ENCODE results near the gene BASP1. TPM values are rescaled to one million over a fixed set of nuclear protein-coding genes. Genes with fewer than 3 reads are reported as not detected.

BASP1 gene
- total and polyA plus RNA-seq, 2 experiments from 2014 or later = 87.5 to 114 TPM

DNA sequence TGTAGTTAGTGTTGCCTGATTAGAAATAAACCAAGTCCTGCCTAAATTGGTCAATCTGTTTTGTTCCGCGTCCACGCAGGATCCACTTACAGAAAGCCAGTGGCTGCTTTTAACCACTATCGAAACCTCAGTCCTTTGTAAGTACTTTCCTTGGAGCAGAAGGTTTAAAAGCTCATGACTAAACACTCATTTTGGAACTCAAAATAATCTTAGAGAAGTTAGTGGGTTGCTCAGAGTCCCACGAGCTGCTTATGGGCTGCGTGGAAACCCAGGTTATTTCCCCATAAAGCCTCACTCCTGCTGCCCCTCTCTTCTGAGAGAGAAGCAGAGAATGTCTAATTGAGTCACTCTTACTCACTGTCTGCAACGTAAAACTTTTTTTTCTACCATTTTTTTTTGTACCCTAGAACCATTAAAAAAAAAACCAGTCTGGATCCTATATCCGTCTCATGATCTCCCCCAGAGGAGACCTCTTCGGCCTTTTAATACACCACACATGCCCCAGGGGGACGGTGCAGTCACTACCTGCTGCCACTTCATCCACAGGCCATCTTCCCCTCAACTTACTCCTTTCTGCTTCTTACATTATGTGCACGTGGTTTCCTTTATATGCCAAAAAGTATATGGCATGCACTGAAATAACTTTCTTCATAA, 7.6 kb downstream of the BASP1 start:
- peaks cover 96% of the 10 kb centered on the region for H3K79me2 ChIP-seq (replicated peaks; ENCODE audit: insufficient read depth)
- peaks cover 15% of the 10 kb centered on the region for H3K36me3 Mint-ChIP-seq (ENCODE audit: low read depth)
- H3K4me1 Mint-ChIP-seq = peaks cover 70% of the 10 kb centered on the region

DNA sequence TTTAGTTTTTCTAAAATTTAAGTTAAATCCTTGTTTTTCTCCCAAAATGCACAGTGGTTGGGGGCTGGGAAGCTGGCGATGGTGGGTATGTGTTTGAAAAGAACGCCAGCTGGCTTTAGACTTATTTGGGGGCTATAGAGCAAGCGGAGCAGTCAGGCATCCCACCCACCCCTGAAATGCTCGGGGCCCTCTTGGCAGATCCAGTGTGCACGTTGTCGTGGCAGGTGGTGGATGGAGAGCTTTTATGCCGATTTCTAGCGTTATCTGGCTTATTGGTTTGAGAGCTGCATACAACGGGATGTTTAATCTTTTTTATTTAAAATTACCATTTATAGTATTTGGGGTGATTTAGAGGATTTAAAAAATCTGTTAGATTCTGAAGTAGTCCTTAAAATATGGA, 8.1 kb downstream of the BASP1 start:
- Histone ChIP-seq H2AFZ (no peak overlapping the region), H3K79me2 (replicated peaks; ENCODE audit: insufficient read depth) (peaks cover 91% of the 10 kb centered on the region), H3K9me2 (ENCODE audit: insufficient read depth) (no peaks in the 10 kb centered on the region), H3K27ac (ENCODE audit: low read depth) (no peak overlapping the region), H3K27me3 (ENCODE audit: insufficient read depth) (no peaks in the 10 kb centered on the region), H3K4me2 (no peak overlapping the region), H4K20me1 (replicated peaks; ENCODE audit: insufficient read depth) (peaks cover 23% of the 10 kb centered on the region), H3K4me3 (no peak overlapping the region), H3F3A (replicated peaks; ENCODE audit: low read depth) (no peaks in the 10 kb centered on the region), H3K4me1 (ENCODE audit: insufficient read depth) (peaks cover 44% of the 10 kb centered on the region), H3K36me3 (ENCODE audit: insufficient read depth) (no peaks in the 10 kb centered on the region)
- DNase-seq (ENCODE audit: low spot score) = no peak
- Mint-ChIP-seq H3K36me3 (ENCODE audit: low read depth) (peaks cover 18% of the 10 kb centered on the region), H3K27ac (no peak overlapping the region), H3K27me3 (ENCODE audit: insufficient read depth, low read depth, poor library complexity) (peaks cover 2% of the 10 kb centered on the region), H3K4me1 (peaks cover 67% of the 10 kb centered on the region), H3K9me3 (no peaks in the 10 kb centered on the region; the same call in 2 of the 3 replicates), H3K4me3 (no peak overlapping the region)
- no peak for TF ChIP-seq JUNB (IDR thresholded peaks at IDR 0.05; ENCODE audit: unreplicated experiment)
- TF ChIP-seq, protein P1, sequence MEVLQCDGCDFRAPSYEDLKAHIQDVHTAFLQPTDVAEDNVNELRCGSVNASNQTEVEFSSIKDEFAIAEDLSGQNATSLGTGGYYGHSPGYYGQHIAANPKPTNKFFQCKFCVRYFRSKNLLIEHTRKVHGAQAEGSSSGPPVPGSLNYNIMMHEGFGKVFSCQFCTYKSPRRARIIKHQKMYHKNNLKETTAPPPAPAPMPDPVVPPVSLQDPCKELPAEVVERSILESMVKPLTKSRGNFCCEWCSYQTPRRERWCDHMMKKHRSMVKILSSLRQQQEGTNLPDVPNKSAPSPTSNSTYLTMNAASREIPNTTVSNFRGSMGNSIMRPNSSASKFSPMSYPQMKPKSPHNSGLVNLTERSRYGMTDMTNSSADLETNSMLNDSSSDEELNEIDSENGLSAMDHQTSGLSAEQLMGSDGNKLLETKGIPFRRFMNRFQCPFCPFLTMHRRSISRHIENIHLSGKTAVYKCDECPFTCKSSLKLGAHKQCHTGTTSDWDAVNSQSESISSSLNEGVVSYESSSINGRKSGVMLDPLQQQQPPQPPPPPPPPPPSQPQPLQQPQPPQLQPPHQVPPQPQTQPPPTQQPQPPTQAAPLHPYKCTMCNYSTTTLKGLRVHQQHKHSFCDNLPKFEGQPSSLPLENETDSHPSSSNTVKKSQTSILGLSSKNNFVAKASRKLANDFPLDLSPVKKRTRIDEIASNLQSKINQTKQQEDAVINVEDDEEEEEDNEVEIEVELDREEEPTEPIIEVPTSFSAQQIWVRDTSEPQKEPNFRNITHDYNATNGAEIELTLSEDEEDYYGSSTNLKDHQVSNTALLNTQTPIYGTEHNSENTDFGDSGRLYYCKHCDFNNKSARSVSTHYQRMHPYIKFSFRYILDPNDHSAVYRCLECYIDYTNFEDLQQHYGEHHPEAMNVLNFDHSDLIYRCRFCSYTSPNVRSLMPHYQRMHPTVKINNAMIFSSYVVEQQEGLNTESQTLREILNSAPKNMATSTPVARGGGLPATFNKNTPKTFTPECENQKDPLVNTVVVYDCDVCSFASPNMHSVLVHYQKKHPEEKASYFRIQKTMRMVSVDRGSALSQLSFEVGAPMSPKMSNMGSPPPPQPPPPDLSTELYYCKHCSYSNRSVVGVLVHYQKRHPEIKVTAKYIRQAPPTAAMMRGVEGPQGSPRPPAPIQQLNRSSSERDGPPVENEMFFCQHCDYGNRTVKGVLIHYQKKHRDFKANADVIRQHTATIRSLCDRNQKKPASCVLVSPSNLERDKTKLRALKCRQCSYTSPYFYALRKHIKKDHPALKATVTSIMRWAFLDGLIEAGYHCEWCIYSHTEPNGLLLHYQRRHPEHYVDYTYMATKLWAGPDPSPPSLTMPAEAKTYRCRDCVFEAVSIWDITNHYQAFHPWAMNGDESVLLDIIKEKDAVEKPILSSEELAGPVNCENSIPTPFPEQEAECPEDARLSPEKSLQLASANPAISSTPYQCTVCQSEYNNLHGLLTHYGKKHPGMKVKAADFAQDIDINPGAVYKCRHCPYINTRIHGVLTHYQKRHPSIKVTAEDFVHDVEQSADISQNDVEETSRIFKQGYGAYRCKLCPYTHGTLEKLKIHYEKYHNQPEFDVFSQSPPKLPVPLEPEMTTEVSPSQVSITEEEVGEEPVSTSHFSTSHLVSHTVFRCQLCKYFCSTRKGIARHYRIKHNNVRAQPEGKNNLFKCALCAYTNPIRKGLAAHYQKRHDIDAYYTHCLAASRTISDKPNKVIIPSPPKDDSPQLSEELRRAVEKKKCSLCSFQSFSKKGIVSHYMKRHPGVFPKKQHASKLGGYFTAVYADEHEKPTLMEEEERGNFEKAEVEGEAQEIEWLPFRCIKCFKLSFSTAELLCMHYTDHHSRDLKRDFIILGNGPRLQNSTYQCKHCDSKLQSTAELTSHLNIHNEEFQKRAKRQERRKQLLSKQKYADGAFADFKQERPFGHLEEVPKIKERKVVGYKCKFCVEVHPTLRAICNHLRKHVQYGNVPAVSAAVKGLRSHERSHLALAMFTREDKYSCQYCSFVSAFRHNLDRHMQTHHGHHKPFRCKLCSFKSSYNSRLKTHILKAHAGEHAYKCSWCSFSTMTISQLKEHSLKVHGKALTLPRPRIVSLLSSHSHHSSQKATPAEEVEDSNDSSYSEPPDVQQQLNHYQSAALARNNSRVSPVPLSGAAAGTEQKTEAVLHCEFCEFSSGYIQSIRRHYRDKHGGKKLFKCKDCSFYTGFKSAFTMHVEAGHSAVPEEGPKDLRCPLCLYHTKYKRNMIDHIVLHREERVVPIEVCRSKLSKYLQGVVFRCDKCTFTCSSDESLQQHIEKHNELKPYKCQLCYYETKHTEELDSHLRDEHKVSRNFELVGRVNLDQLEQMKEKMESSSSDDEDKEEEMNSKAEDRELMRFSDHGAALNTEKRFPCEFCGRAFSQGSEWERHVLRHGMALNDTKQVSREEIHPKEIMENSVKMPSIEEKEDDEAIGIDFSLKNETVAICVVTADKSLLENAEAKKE (CRISPR knock-in tag; IDR thresholded peaks at IDR 0.05) = no peak
- ATAC-seq = no peak

More for the DNA sequence above, 7.6 kb downstream of the BASP1 start:
- Histone ChIP-seq H2AFZ (no peak overlapping the region), H3K4me3 (no peak overlapping the region), H3K27me3 (ENCODE audit: insufficient read depth) (no peaks in the 10 kb centered on the region), H3K4me1 (ENCODE audit: insufficient read depth) (peaks cover 49% of the 10 kb centered on the region), H3K9me2 (ENCODE audit: insufficient read depth) (no peaks in the 10 kb centered on the region), H3K4me2 (peak overlapping the region; percentile 0; the same call in 1 of the 2 replicates), H3K27ac (ENCODE audit: low read depth) (0 out of 2 replicates have a peak overlapping the region, but pooled peaks have one; percentile 1), H3K36me3 (ENCODE audit: insufficient read depth) (no peaks in the 10 kb centered on the region), H3F3A (replicated peaks; ENCODE audit: low read depth) (no peaks in the 10 kb centered on the region), H4K20me1 (replicated peaks; ENCODE audit: insufficient read depth) (peaks cover 25% of the 10 kb centered on the region)
- ATAC-seq = peak; percentile 17; the same call in 1 of the 3 replicates
- DNase-seq (ENCODE audit: low spot score) = no peak
- no peak overlapping the region for H3K4me3 Mint-ChIP-seq
- H3K27me3 Mint-ChIP-seq (ENCODE audit: insufficient read depth, low read depth, poor library complexity) = peaks cover 2% of the 10 kb centered on the region
- H3K9me3 Mint-ChIP-seq = no peaks in the 10 kb centered on the region; the same call in 2 of the 3 replicates
- TF ChIP-seq ZNF331 (CRISPR knock-in tag; IDR thresholded peaks at IDR 0.05; ENCODE audit: low read depth) (no peak), EZH2 (IDR thresholded peaks at IDR 0.05; ENCODE audit: low read depth, unreplicated experiment) (no peak)
- peak overlapping the region; percentile 77; the same call in 1 of the 2 replicates for H3K27ac Mint-ChIP-seq

All from GM23338 (cell line).